GM18499 (cell line): Measurements from ENCODE around the gene NHLH2.

Experiments
- ATAC-seq: cut with Tn5 transposase; IDR thresholded peaks from one replicate; pipeline ENCODE4 v1.9.1; 2021; ENCODE audit warnings: moderate number of reproducible peaks; ENCODE audit not compliant: insufficient read depth, unreplicated experiment

Gene NHLH2

DNA sequence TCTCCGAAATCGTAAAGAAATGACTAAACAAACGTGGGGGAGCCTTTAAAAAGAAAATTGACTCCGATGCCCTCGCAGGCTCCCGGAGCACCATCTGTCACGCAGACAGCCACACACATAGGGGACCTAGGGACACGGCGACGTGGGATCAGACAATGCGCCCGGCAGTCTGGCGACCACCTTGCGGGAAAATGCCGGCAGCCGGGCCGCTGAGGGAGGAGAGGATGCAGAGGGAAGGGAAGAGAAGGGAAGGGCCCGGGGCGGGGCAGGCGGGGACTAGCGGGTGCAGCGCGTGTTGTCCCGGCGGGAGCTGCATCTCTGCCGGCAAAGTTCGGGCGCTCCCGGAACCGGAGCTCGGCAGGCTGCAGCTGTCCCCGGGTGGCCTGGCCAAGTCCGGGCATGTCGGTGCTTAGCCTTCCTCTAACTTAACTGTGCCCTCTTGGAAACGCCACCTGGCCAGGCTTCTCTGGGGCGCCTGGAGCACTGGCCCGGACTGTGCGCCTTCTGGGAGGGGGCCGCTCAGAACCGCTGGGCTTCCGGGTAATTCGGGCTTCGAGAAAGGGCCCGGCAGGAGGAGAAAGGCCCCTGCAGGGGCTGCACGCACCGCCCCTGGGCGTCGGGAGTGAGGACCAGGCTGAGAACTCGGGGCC is 1.8 kb downstream of the NHLH2 start:
- ATAC-seq: no peak

- no peak for ATAC-seq
Observed at GRCh38 chr1:115838431-115839028, 2.4 kb downstream of the NHLH2 start.

DNA sequence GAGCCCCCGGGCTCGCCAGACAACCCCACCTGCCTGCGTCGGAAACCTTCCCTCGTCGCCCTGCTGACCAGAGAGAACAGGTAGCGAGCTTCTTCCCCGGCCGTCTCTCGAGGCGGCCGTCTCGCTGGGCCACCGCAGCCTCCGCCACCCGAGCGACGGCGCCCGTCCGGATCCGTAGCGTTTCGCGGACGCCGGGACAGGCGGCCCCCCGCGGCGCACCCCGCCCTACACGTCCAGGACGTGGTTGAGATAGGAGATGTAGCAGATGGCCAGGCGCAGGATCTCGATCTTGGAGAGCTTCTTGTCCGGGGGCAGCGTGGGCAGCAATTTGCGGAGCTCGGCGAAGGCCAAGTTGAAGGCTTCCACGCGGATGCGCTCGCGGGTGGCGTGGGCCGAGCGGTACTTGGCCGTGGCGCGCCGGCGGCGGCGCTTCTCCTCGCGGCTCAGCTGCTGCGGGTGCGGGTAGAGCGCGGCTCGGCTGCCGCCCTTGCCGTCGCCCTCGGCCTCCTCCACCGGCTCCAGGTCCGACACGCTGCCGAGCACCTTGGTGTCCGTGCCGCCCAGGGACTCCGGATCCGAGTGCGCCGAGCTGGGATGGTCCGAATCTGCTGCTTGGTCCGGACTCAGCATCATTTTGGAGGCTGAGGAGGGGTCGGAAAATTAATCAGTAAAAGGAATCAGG is 3.0 kb downstream of the NHLH2 start:
- ATAC-seq: no peak

DNA sequence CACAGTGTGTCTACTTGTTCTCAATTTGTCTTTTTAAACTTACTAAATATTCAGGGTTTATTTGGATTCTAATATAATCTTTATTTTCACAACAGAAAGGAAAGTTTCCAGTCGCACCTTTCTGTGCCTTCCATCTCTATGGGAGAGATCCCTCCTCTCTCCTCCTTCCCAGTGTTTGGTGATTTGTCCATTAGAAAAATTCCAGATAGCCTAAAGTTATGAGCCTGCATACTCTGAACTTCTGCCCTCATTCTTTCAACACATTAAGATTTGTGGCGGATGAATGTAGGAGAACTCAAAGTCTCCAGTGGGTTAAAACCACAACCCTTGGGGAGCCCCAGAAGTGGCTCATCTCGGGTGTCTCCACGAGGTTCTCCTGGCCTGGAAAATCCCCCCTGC is 3.6 kb downstream of the NHLH2 start:
- ATAC-seq: no peak

GRCh38 chr1:115833856-115834255 is 7.1 kb downstream of the NHLH2 start:
- no peak for ATAC-seq

GRCh38 chr1:115832651-115833050 is 8.3 kb downstream of the NHLH2 start:
- ATAC-seq: no peak

DNA sequence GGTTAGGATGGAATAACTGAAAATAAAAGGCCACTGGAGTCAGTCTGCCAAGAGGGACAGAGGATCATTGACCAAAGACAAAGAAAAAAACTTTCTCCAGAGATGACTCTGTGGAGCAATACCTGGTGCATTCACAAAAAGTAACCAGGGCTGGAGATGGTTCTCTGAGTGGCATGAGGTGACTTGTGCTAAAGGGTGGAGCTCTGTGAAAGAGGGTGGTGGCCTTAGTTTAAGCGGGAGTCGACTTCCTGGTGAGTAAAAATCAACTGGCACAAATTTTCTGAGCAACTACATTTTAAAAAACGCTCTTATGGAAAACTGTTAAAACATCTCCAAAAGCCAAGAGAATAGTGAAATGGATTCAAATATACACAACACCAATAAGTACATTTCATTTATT is 10.0 kb downstream of the NHLH2 start:
- ATAC-seq: no peak

DNA sequence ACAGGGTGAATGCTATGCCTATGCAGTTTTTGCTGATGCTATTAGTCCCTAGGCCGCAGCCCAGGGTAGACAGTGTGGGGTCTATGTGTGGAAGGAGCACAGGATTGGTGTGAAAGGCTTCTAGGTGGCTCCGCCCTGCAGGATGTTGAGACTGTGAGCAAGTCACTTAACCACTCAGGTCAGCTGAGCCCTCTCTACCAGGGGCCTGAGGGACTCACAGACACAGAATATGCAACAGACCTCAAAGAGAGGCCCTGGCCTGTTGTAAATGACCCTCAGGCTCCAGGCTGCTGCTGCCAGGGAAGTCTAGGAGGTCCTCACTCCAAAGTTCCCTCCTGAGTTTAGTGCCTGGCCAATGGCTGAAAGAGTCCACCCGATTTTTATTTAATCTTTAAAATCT is 11.0 kb downstream of the NHLH2 start:
- no peak for ATAC-seq

DNA sequence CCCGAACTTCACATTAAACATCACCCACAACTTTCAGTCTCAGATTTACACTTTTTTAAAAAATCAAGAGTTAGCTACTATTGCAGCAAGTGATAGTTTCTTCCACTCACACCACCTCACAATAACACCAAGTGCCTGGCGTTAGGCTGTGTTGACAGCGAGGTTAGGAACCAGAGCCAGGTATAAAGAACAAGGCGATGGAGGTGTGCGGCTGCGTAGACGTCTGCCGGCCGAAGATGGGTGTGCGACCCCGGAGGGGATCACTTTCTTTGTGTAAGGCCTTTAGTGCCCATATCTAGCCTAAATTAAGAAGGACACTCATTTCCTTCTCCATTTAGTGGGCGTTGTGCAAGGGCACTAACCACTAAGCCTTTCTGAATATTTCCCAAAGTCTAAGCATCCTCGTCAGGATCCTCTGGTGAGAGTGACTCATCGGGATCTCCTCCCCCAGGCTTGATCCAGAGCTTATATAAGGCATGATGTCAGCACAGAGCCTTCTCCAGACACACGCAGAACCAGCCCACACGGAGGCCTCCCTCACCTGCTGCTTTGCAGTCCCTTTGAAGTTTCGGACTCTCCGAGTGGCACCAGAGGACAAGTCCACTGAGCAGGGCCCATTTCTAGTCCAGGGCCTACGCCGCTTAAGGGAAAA is 11.8 kb downstream of the NHLH2 start:
- no peak for ATAC-seq

DNA sequence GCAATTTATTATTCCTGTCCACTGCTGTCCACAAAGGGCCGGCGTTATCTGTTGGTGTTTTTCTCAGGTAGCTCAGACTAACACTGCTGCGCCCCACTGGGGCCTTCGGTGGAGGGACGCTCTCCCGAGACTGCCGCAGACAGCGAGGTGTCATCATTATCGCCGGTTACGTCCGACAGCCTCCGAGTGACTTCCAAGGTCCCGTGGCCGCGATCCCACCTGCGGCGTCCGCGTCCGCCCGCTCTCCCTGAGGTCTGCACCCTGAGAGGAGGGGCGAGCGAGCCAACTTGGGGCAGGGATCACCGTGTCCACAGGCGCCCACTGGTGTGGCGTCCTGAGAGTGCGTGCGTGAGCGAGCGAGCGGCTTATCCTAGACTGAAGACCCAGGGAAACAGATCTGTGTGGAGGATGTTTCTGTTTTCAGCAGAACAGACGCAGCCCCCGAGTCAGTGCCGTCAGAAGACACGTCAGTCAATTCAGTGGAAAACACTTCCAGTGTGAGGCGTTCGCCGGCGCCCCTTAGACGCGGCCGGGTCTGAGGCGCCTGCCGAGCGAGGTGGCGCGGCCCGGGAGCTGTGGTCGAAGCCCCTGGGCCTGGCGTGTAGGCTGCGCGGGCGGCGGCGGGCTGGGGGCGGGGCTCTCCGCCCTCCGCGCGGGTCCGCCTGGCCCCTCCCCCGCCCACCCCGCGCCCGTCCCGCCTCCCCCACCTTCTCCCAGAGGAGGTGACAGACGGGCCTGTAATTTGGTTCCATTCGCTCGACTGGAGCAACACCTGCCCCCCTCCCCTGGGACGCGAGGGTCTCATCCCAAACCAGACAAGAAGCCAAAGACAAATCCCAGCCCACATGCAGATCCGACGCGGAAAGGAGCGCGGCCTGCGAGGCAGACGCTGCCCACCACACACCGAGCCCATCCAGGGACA is 12.6 kb downstream of the NHLH2 start:
- no peak for ATAC-seq

- no peak for ATAC-seq
Observed at GRCh38 chr1:115827452-115828044, 13.4 kb downstream of the NHLH2 start.

DNA sequence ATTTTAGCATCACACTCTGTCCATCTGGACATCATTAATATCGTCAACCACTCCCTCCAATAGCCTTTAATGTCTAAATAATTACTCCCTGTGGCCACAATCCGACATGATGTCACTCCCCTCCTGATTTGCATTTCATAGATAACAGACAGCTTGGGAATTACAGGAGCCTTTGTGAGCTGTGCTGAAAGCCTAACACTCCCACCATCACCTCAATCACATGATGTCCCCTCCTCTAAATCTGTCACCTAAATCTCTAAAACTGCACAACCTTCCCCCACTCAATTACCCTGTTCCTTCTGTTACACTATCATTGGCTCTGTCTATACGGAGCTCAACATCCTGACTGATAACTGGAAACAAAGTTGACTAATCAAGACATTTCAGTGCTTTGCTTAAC is 14.3 kb downstream of the NHLH2 start:
- no peak for ATAC-seq

DNA sequence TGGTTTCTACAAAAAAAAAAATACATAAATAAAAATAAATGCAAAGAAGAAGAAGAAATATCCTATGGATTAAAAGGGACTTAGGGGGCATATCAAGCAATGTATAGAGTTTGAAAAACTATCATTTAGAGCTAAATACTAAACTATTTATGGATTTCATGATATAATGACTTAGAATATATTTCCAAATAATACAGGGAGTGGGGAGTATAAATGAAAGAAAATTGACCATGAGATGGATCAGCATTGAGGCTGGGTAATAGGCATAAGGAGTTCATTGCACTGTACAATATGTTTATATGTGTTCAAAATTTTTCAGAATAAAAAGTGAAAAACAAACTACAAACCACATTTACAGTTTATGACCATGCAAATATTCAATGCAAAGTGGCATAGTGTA is 18.8 kb downstream of the NHLH2 start:
- ATAC-seq: no peak

DNA sequence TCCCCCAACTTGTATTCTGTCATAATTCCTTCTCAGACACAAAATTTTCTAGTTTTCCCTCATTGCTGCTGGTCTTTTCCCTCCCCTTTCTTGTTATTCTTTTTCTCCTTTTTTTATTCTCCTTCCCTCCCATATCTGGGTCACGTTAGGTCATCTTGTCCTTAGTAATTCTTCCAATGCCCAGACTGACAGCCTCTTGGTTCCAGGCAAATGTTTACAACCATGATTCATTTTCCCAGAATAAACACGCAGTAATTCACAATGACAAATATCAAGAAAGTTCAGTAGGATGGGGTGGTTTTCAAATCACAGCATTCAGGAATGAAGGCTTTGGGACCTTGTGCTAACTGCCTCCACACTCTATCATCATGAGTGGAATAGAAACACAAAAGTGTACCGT is 25.2 kb downstream of the NHLH2 start:
- no peak for ATAC-seq

GRCh38 chr1:115814685-115815398 is 26.1 kb downstream of the NHLH2 start:
- no peak for ATAC-seq

DNA sequence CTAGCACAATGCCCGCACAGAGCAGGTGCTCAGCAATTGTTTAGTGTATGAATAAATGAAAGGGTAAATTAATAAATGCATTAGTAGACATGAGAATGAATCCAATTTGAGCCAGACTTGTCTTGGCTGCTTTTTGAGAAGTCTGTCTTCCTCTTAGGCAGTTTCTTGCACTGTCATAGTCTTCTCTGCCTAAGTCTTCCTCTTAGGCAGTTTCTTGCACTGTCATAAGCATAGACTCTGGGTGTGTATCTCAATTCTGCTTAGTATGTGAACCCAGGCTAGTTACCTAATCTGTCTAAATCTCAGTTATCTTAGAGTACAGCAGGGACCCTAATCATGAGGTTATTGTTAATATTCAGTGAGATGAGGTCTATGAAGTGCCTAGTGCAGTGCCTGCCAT is 27.2 kb downstream of the NHLH2 start:
- no peak for ATAC-seq

DNA sequence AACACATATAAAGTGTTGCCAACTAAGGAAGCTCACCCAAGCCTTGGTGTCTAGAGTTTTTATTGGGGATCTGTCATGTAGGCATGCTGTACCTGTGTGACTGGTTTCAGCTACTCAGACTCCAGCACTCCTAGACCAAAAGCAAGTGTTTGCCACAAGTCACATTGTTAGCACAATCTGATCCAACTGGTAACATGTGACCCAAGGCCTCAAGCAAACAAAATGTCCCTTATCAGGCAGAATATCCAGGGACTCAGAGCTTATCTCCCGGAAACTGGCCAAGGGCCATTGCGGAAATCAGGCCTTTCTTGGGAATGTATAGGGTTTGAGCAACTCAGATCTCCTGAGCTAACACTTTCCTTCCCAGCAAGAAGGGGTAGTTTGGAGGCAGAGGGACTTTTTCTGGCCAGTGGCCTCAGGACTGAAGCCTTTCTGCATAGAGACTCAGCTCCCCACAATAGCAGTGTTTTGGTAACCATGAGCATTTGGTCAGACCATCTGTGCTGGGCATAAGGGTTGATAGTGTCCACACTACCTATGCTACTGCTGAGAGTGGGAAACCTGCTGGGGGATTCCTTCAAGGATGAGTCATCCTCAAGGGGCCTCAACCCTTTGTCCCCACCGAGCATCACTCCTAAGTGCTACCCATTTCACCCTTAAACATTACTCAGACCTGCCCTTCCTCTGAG is 29.6 kb downstream of the NHLH2 start:
- no peak for ATAC-seq

DNA sequence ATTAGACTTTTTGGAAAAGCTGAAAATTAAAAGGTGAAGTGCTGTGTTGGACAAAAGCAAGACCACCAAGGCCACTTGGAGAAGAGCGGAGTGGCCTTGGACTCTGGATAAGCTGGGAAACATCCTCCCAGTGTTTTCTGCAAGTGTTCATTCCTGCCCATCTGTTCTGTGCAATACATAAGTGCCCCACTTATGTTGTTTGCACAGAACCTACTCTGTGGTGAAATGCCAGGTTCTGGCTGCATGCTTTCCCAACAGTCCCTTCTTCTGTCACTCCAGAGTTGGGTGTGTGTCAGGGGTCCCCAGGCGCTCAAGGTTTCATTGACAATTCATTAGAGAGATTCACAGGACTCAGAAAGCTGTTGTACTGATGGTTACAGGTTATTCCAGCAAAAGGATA is 30.3 kb downstream of the NHLH2 start:
- no peak for ATAC-seq

DNA sequence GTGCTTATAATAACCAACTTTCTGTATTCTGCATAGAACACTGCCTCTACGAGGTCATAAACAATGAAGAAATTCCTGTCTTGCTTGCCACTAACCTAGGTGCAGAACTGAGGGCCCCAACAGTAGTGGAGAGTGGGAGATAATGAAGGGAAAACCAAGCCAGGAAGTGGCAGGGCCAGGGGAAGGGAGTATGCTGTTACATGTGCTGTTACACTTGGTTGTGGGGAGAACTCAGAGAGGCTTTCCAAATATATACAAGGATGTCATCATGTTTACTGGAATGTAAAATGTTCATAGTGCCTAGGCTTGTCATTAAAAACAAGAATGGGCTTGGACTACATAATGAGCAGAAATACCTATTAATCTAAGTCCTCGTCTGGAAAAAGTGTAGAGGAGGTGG is 31.1 kb downstream of the NHLH2 start:
- no peak for ATAC-seq
